ENCODE data around the gene SHISA9.

DNA sequence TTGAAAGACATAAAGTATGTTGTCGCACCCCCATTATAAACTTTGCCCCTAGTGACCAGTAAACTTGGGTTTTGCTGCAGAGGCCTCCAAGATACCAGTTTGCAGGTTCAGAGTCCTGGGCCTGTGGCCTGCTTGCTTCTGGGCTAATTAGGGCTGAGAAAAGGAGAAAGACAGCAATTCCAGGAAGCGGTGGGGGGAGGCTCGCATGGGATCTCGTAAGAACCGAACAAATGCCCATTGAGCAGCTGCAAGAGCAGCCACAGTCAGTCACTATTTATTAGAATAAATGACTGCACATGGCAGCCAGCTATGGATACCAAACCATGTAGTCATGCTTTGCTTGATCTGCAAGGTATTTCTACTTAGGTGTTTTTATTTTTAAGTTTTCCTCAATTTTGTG is 4.9 kb downstream of the SHISA9 start:
- TF ChIP-seq, protein P1, sequence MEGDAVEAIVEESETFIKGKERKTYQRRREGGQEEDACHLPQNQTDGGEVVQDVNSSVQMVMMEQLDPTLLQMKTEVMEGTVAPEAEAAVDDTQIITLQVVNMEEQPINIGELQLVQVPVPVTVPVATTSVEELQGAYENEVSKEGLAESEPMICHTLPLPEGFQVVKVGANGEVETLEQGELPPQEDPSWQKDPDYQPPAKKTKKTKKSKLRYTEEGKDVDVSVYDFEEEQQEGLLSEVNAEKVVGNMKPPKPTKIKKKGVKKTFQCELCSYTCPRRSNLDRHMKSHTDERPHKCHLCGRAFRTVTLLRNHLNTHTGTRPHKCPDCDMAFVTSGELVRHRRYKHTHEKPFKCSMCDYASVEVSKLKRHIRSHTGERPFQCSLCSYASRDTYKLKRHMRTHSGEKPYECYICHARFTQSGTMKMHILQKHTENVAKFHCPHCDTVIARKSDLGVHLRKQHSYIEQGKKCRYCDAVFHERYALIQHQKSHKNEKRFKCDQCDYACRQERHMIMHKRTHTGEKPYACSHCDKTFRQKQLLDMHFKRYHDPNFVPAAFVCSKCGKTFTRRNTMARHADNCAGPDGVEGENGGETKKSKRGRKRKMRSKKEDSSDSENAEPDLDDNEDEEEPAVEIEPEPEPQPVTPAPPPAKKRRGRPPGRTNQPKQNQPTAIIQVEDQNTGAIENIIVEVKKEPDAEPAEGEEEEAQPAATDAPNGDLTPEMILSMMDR (IDR thresholded peaks at IDR 0.05): no peak
- TF ChIP-seq ZFX (IDR thresholded peaks at IDR 0.05; ENCODE audit: borderline replicate concordance): no peak

All from 22Rv1 (cell line).